GM19238 (cell line): ENCODE measurements around the gene IGLL1.
A peak's percentile ranks its signal among the peaks of the same experiment; 100 is the strongest.
"Not testable (repeated sequence)": the region's sequence is repeated elsewhere in the genome, so short reads cannot be mapped to it uniquely, and the experiment has no call there.

Experiments
- DNase-seq: peaks from one replicate; pipeline ENCODE4 v3.0.0; 2011; ENCODE audit warnings: low spot score; ENCODE audit not compliant: insufficient read length

The IGLL1 gene

GRCh38 chr22:23591201-23591791 lies 11.2 kb upstream of the IGLL1 start:
- peak; percentile 44 for DNase-seq

GRCh38 chr22:23583836-23584235 lies 3.7 kb upstream of the IGLL1 start:
- DNase-seq: no peak

GRCh38 chr22:23583153-23583552 lies 3.1 kb upstream of the IGLL1 start:
- DNase-seq: no peak

- DNase-seq: no peak
These were observed 1.2 kb upstream of the IGLL1 start for GRCh38 chr22:23581260-23581650.

- no peak for DNase-seq
These were observed 628 bp upstream of the IGLL1 start for GRCh38 chr22:23580576-23581259.

- DNase-seq: no peak
These were observed 810 bp downstream of the IGLL1 start for GRCh38 chr22:23579280-23579679.

- DNase-seq: no peak
These were observed 1.8 kb downstream of the IGLL1 start for GRCh38 chr22:23578306-23578705.

- no peak for DNase-seq
These were observed 3.4 kb downstream of the IGLL1 start for GRCh38 chr22:23576681-23577080.

- DNase-seq: no peak
These were observed 4.5 kb downstream of the IGLL1 start for GRCh38 chr22:23575601-23576000.

GRCh38 chr22:23574877-23575276 lies 5.2 kb downstream of the IGLL1 start:
- no peak for DNase-seq

GRCh38 chr22:23574371-23574811 lies 5.7 kb downstream of the IGLL1 start:
- no peak for DNase-seq

GRCh38 chr22:23573701-23574235 lies 6.3 kb downstream of the IGLL1 start:
- DNase-seq: not testable (repeated sequence)

GRCh38 chr22:23573106-23573505 lies 7.0 kb downstream of the IGLL1 start:
- not testable (repeated sequence) for DNase-seq

GRCh38 chr22:23571486-23571885 lies 8.6 kb downstream of the IGLL1 start:
- no peak for DNase-seq

- no peak for DNase-seq
These were observed 9.4 kb downstream of the IGLL1 start for GRCh38 chr22:23570681-23571080.

GRCh38 chr22:23569716-23570115 lies 10.4 kb downstream of the IGLL1 start:
- no peak for DNase-seq

- no peak for DNase-seq
These were observed 10.8 kb downstream of the IGLL1 start for GRCh38 chr22:23569291-23569690.

- no peak for DNase-seq
These were observed 13.2 kb downstream of the IGLL1 start for GRCh38 chr22:23566705-23567475.

- no peak for DNase-seq
These were observed 14.0 kb downstream of the IGLL1 start for GRCh38 chr22:23565915-23566704.

- no peak for DNase-seq
These were observed 14.7 kb downstream of the IGLL1 start for GRCh38 chr22:23565305-23565914.

GRCh38 chr22:23564276-23564675 lies 15.8 kb downstream of the IGLL1 start:
- DNase-seq: no peak
